SK-N-SH (cell line): ENCODE measurements around the gene OR10H4. TPM values are rescaled to one million over a fixed set of nuclear protein-coding genes. Genes with fewer than 3 reads are reported as not detected.

Experiments
- CTCF ChIA-PET: fragments of 300-600, 350-600 bp; formaldehyde crosslinking; extraction: SDS; loops from one replicate; lab custom pipeline; 2021; lab: Yijun Ruan, JAX
- POLR2A ChIA-PET: fragments of 350-600 bp; sonication (Branson Sonifier 250); formaldehyde crosslinking; extraction: SDS; loops from one replicate; lab custom pipeline; 2020; ENCODE audit warnings: antibody characterized with exemption, inconsistent platforms; lab: Yijun Ruan, JAX
- DNase-seq: peaks from one replicate; pipeline ENCODE4 v3.0.0; 2012
- H2AFZ ChIP-seq: fragments of 200-600 bp; sonication (generic); 2 replicates; pipeline ENCODE4 v1.8.1; 2016; ENCODE audit warnings: antibody characterized with exemption, mild to moderate bottlenecking, low read depth
- H3F3A ChIP-seq: fragments of 200-600 bp; sonication (generic); replicated peaks from 2 replicates; pipeline ENCODE3; 2016; ENCODE audit warnings: antibody characterized with exemption, mild to moderate bottlenecking; ENCODE audit not compliant: insufficient read depth
- H3K27ac ChIP-seq, 2 experiments: fragments of 200-500 bp in 1 of 2; fragments of 200-600 bp in 1 of 2; sonication (Bioruptor generic) in 1 of 2; sonication (generic), shearing (Covaris generic) in 1 of 2; 2 replicates each; pipeline versions ENCODE4 v1.5.1 to v1.6.1; 2014 to 2016; ENCODE audit warnings: low read depth in 2 of 2, inconsistent platforms in 1 of 2, low read length in 1 of 2, mild to moderate bottlenecking in 1 of 2, mixed read lengths in 1 of 2
- H3K27me3 ChIP-seq: fragments of 200-600 bp; sonication (generic), shearing (Covaris generic); 2 replicates; pipeline ENCODE4 v1.6.1; 2016; ENCODE audit warnings: mixed run types; ENCODE audit not compliant: insufficient read depth
- H3K36me3 ChIP-seq, 2 experiments: fragments of 200-500 bp in 1 of 2; fragments of 200-600 bp in 1 of 2; sonication (Bioruptor generic) in 1 of 2; sonication (generic) in 1 of 2; replicated peaks in 1 of 2; 2 replicates each; pipeline versions ENCODE3 to v1.5.1; 2014 to 2016; ENCODE audit warnings: low read length in 1 of 2, mild to moderate bottlenecking in 1 of 2; ENCODE audit not compliant: insufficient read depth in 2 of 2, control insufficient read depth in 1 of 2
- H3K4me1 ChIP-seq, 2 experiments: fragments of 200-500 bp in 1 of 2; fragments of 200-600 bp in 1 of 2; sonication (Bioruptor generic) in 1 of 2; sonication (generic), shearing (Covaris generic) in 1 of 2; 2 replicates each; pipeline versions ENCODE4 v1.5.1 to v1.6.1; 2014 to 2016; ENCODE audit warnings: low read depth in 1 of 2, low read length in 1 of 2, mixed run types in 1 of 2; ENCODE audit not compliant: insufficient read depth in 2 of 2, control insufficient read depth in 1 of 2
- H3K4me2 ChIP-seq: fragments of 200-600 bp; sonication (generic), shearing (Covaris generic); 2 replicates; pipeline ENCODE4 v1.6.1; 2017; ENCODE audit warnings: mixed run types
- H3K4me3 ChIP-seq, 2 experiments: fragments of 200-500 bp in 1 of 2; fragments of 200-600 bp in 1 of 2; sonication (Bioruptor generic) in 1 of 2; sonication (generic), shearing (Covaris generic) in 1 of 2; 2 replicates each; pipeline versions ENCODE4 v1.5.1 to v1.8.1; 2014 to 2016; ENCODE audit warnings: low read depth in 2 of 2, inconsistent platforms in 1 of 2, low read length in 1 of 2, mild to moderate bottlenecking in 1 of 2, mixed read lengths in 1 of 2, moderate library complexity in 1 of 2
- H3K79me2 ChIP-seq: fragments of 200-600 bp; sonication (generic); 2 replicates; pipeline ENCODE4 v1.8.1; 2017; ENCODE audit warnings: mild to moderate bottlenecking; ENCODE audit not compliant: insufficient read depth
- H3K9ac ChIP-seq: fragments of 200-600 bp; sonication (generic); 2 replicates; pipeline ENCODE4 v1.6.1; 2017; ENCODE audit warnings: mixed run types
- H3K9me2 ChIP-seq: fragments of 200-600 bp; sonication (generic); 2 replicates; pipeline ENCODE4 v1.6.1; 2017; ENCODE audit warnings: mixed run types
- H3K9me3 ChIP-seq: fragments of 200-600 bp; sonication (generic); 2 replicates; pipeline ENCODE4 v1.6.1; 2017; ENCODE audit warnings: mixed run types, mild to moderate bottlenecking, moderate library complexity
- H4K20me1 ChIP-seq: fragments of 200-600 bp; sonication (generic); 2 replicates; pipeline ENCODE4 v1.6.1; 2017; ENCODE audit warnings: mild to moderate bottlenecking, mixed run types; ENCODE audit not compliant: insufficient read depth
- CHD2 ChIP-seq: fragments of 150-350 bp; IDR thresholded peaks from 2 replicates; pipeline ENCODE4 v1.6.1; 2018; ENCODE audit warnings: low read length; ENCODE audit not compliant: partially characterized antibody
- CTCF ChIP-seq: fragments of 200-600 bp; sonication (generic); IDR thresholded peaks from 2 replicates; pipeline ENCODE4 v1.6.1; 2017; ENCODE audit warnings: antibody characterized with exemption, mild to moderate bottlenecking, moderate library complexity
- ELF1 ChIP-seq: IDR thresholded peaks from 2 replicates; pipeline ENCODE4 v1.4.0; 2012
- FOXJ3 ChIP-seq: sonication (generic); formaldehyde crosslinking; IDR thresholded peaks from 2 replicates; pipeline ENCODE4 v1.5.1; 2020; ENCODE audit warnings: mild to moderate bottlenecking, missing genetic modification reagents
- FOXM1 ChIP-seq: IDR thresholded peaks from 2 replicates; pipeline ENCODE4 v1.4.0; 2012; ENCODE audit warnings: low read depth, mild to moderate bottlenecking
- GABPA ChIP-seq: IDR thresholded peaks from 2 replicates; pipeline ENCODE4 v1.4.0; 2012; ENCODE audit warnings: low read depth, mild to moderate bottlenecking
- GATA2 ChIP-seq: sonication (generic); formaldehyde crosslinking; IDR thresholded peaks from 2 replicates; pipeline ENCODE4 v1.5.0; 2020; ENCODE audit warnings: mild to moderate bottlenecking, missing genetic modification reagents
- IRF3 ChIP-seq: fragments of 150-350 bp; IDR thresholded peaks from 2 replicates; pipeline ENCODE4 v1.6.1; 2016; ENCODE audit warnings: mild to moderate bottlenecking, low read depth, low read length
- MEF2A ChIP-seq: IDR thresholded peaks from 2 replicates; pipeline ENCODE4 v1.4.0; 2012; ENCODE audit warnings: low read depth, borderline replicate concordance
- MXI1 ChIP-seq: IDR thresholded peaks from 2 replicates; pipeline ENCODE4 v1.6.1; 2012; ENCODE audit warnings: mild to moderate bottlenecking, low read depth, low read length, improper control_type of control experiment
- NRF1 ChIP-seq: IDR thresholded peaks from 2 replicates; pipeline ENCODE4 v1.6.1; 2012; ENCODE audit warnings: low read depth, mild to moderate bottlenecking, low read length
- PBX3 ChIP-seq: IDR thresholded peaks from 2 replicates; pipeline ENCODE4; 2012
- RXRA ChIP-seq: IDR thresholded peaks from 2 replicates; pipeline ENCODE4 v1.4.0; 2012; ENCODE audit warnings: low read depth, mild to moderate bottlenecking, borderline replicate concordance
- SMC3 ChIP-seq: IDR thresholded peaks from 2 replicates; pipeline ENCODE4 v1.6.1; 2012; ENCODE audit warnings: low read depth, low read length, improper control_type of control experiment
- TEAD4 ChIP-seq: IDR thresholded peaks from 2 replicates; pipeline ENCODE4 v1.4.0; 2012; ENCODE audit warnings: mild to moderate bottlenecking, borderline replicate concordance; ENCODE audit not compliant: insufficient read depth
- YY1 ChIP-seq: IDR thresholded peaks from 2 replicates; pipeline ENCODE4 v1.4.0; 2012; ENCODE audit warnings: low read depth, mild to moderate bottlenecking
- ZBTB33 ChIP-seq: IDR thresholded peaks from 2 replicates; pipeline ENCODE4 v1.4.0; 2012; ENCODE audit warnings: low read depth, borderline replicate concordance
- WGBS: methylation state at CpG from one replicate; pipeline ENCODE4 v1.1.6; 2017; ENCODE audit warnings: low lambda C conversion rate; 5-methylcytosine and 5-hydroxymethylcytosine counted together
- polyA plus RNA-seq, 3 experiments: library from polyadenylated mRNA; depleted of rRNA; stranded (reverse); fragments of >200 nt; gene quantifications; 2 replicates each; pipeline ENCODE4 v1.2.3, GENCODE V29; 2012

Gene OR10H4
- polyA plus RNA-seq, 1 of the 3 experiments (the other 2 are of a cell fraction), result not detected

- CTCF ChIA-PET, result no interaction called here
- H3K36me3 ChIP-seq, result no peaks in the 10 kb centered on the region
- H3K4me1 ChIP-seq, result no peaks in the 10 kb centered on the region
- H3F3A ChIP-seq, result no peaks in the 10 kb centered on the region
- TF ChIP-seq FOXM1 (no peak), CHD2 (no peak), GABPA (no peak), MXI1 (no peak), NRF1 (no peak), GATA2 (CRISPR knock-in tag) (no peak), CTCF (no peak), TEAD4 (no peak), FOXJ3 (no peak), RXRA (no peak), SMC3 (no peak), MEF2A (no peak), YY1 (no peak), IRF3 (no peak), PBX3 (no peak), ELF1 (no peak), ZBTB33 (no peak)
- no peak for DNase-seq
- no peak overlapping the region for H3K4me2 ChIP-seq
- H4K20me1 ChIP-seq, result no peaks in the 10 kb centered on the region
- no peak overlapping the region for H2AFZ ChIP-seq
- peaks cover 13% of the 10 kb centered on the region for H3K27me3 ChIP-seq
- no peaks in the 10 kb centered on the region; the same call in 1 of the 2 replicates for H3K9me3 ChIP-seq
- 26% methylated on average over 7 of the region's 8 CpGs for WGBS
- H3K9me2 ChIP-seq, result no peaks in the 10 kb centered on the region
- no peak overlapping the region for H3K9ac ChIP-seq
- no peak overlapping the region for H3K27ac ChIP-seq
- no peaks in the 10 kb centered on the region for H3K79me2 ChIP-seq
- POLR2A ChIA-PET, result no interaction called here
- H3K4me3 ChIP-seq, result no peak overlapping the region
Measured at GRCh38 chr19:15913830-15914229, 35.0 kb upstream of the OR10H4 start.
